ENCODE results near the gene PRR5L.
A peak's percentile ranks its signal among the peaks of the same experiment; 100 is the strongest.

Gene PRR5L

DNA sequence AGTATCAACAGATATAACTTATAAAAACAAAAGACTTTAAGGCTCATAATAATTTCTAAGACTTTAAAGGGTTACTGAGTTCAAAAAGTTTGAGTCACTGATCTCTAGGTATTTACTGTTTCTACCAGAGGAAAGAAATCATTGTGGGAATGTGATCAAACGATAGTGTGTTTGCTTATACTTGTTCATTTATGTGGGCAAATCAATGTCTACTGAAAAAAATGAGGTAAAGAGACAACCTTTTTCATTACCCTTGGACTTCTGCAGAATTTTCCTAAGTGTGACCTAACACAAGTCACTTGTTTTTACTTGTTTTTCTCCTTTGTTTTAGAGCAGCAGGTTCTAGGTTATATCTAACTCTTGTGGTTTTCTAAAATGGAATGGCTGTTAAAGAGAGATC lies 65.4 kb downstream of the PRR5L start:
- DNase-seq = no peak

DNA sequence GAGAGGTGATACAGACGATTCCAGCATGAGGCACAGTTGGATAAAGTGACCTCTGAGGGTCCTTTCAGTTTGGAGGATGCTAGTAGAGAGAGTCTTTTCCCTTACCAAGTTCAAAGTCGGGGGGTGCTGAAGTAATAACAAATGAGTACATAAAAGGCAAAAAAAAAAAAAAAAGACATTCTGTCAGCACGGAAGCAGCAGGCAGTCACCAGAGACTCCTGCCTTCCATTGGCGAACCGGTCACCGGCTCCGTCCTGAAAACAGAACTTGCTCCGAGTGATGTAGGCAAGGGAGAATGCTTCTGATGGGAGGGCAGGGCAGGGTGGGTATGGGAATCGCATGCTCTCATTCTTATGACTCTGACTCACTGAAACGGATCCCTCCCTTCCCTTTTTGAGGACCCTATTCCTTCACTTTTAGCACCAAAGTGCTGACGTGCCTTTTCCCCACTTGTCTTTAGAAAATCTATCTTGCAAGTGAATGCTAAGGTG lies 65.9 kb downstream of the PRR5L start:
- DNase-seq = peak; percentile 57

DNA sequence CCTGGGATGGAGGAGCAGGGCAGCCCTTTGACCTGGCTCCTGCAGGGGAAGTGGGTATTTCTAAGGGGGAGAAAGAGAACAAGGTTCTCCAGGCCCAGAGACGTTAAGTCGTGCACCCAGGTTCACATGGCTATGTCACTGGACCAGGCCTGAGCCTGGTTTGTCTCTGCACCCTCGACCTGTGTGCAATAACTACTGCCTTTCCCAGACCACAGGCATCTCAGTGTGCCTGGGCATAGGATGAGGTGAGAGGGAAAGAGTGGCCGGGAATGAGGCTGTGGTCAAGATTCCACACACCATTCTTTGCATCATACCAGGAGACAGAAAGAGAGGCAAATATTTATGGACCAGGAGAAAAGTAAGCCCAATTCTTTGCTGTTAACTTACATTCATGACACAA lies 66.8 kb downstream of the PRR5L start:
- DNase-seq = no peak

DNA sequence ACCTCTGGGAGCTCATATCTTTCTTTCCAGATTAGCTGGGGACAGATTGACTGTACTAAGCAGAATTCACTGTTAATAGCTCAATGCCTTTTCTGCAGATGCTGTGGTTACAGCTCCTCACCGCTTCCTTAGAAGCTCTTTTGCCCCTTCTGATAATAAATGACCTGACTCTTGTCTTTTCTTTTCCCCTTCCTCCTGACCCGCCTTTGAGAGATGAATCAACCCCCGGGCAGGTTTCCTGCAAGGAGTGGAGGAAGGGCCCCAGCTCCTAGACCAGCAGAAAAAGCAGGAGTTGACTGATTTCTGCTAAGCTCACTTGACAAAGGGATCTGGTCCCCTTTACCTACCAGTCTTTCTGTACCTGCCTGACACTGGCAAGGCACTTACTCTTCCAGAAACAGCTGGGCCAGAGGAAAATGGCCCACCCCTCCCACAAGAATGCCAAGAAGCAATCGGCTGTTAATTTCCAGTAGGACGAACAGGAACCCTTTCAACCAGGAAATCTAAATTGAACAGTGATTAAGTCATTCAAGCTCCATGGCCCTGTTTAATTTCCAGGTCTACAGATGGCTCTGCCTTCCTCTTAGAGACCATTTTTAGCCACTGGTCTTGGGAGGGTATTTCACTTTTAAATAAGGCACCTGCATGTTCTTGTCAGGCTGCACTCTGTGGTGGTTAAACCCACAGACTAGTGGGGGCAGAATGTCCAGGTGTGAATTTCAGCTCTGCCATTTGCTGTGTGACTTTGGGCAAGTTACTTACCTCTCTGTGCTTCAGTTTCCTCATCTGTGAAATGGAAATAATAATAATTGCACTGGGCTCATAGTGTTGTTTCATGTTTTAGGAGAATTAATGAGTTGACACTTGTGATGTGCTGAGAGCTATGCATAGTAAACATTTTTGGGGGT lies 67.5 kb downstream of the PRR5L start:
- DNase-seq = peak; percentile 63

DNA sequence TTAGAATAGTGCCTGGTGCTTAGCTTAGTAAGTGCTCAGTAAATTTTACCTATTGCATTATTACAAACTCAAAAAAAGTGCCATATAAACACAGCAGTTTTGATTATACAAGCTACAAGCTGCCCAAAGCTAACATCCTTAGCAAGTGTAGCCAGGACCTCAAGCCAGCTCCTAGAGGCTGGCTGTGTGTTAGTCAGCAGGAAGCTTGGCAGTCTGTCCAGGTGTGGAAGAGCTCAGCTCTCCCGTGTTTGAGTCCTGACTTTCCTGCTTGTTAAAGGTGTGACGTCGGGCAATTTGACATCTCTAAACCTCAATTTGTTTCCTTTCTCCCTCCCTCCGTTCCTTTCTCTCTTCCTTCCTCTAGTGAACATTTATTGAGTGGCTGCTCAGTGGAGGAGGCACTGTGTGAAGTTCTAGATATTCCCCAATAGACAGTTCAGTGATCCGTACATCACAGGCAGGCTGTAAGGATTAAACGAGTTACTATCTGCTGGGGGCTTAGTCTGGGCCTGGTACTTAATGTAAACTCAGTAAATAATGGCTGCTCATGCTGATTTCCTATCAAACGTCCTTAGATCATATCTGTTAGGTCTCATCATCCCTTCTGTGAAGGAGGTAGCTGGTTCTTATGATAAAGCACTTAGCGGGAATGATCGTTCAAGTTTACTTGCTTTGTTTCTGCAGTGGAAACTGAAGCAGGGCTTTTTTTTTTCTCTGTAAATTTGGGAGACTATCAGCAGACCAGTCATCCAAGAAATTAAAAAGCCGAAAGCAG lies 68.7 kb downstream of the PRR5L start:
- no peak for DNase-seq

DNA sequence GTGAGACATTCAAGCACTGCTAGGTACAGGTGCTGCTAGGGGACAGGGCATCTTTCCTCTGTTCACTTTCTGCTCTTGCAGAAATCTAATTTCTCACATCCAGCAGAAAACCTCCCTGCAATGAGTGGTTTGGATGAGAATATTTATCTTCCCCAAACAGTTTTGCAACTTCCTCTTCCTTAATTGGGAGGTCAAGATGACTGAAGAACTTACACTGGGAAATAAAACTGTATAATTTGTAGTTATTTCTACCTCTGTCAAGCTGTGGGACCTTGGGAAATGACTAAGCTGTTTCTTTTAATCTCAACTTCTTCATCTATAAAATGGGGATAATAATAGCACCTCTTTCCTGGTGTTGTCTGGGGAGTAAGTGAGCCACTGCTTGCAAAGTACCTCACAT lies 69.8 kb downstream of the PRR5L start:
- no peak for DNase-seq

DNA sequence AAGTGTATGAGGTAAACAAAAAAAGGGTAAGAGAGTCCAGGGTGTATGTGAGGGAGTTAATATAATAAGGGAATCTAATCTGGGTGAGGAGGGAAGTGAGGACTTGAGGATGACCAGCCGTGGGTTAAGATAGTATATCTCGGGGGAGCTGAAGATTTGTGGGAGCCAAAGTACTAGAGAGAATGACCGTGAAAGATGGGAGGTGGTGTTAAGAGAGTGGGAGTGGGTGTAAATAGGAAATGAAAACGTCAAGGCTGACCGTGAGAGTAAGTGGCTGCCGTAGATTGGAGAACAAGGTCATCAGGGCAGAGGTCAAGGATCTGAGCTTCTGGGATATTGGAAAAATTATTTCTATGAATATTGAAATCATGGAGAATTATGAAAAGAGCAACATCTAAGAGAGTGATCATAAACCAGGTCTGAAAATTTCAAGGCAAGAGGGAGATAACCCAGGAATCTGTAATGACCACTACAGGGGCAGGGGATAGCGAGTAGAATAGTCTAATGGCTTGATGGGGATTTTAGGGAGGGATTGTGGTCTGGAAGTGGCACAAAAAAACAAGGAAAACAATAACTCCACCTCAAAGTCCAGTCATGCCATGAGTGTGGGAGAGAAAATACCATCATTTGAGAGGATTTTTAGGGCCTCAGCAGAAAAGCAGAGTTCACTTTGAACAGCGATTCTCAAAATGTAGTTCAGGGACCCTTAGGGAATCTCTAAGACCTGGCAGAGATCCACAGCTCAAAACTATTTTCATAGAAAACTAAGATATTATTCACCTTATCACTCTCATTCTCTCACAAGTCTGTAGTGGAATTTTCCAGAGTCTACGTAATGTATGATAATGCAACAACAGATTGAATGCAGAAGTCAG lies 72.0 kb downstream of the PRR5L start:
- no peak for DNase-seq

DNA sequence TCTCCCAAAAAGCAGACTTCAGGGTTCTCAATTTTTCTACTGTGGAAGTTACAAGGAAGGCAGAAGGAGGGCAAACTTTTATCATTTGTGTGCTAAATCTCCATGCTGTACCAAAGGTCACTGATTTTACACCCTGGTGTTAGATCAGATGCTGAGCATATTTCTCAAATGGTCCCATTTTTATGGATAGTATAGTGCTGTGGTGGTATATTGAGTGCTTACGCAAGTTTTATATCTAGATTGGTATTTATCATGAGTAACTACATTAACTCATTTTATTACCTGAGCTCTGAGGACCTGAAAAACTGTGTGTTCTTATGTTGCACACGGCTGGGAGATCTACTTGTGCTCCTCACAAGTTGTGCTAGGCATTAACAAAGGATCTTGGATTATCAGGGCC lies 75.1 kb downstream of the PRR5L start:
- no peak for DNase-seq

DNA sequence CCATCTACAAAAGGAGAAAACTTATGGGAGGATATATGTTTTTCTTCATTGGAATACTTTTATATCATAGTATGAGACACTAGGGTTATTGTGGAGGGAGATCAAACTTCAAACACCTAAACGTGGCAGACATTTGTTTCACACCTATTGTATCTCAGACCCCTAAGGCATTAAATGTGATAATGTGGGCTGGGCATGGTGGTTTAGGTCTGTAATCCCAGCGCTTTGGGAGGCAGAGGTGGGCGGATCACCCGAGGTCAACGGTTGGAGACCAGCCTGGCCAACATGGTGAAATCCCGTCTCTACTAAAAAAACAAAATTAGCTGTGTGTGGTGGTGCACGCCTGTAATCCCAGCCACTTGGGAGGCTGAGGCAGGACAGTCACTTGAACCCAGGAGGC lies 75.5 kb downstream of the PRR5L start:
- DNase-seq = no peak

DNA sequence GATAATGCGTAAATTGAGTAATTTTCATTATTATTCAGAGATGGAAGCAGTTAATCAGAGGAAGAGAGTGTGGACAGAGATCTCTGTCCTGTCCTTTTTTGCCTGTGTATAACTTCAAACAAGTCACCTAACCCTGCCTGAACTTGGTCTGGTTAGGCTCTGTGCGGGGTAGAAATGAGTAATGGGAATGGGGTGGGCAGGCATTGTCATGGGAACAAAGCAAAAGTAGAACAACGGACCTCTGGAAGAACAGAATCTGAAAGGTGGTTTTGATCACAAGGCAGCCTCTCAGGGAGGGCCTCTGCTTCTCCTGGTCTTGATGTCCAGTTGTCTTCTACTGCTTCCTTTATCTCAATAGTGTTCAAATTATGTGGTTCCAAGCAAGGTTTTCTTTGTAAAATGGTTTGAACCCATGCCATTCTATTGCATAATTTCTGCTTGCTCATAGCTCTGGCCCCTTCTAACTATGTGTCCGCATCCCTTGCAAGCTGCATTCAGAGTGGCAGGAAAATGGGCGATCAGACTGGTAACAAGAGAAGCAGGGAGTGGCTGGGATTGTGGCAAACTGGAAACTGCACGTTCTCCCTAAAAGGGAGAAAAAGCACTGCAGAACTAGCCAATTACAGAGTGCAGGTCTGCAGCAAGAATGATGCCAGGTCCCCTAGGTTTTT lies 76.1 kb downstream of the PRR5L start:
- DNase-seq = no peak

DNA sequence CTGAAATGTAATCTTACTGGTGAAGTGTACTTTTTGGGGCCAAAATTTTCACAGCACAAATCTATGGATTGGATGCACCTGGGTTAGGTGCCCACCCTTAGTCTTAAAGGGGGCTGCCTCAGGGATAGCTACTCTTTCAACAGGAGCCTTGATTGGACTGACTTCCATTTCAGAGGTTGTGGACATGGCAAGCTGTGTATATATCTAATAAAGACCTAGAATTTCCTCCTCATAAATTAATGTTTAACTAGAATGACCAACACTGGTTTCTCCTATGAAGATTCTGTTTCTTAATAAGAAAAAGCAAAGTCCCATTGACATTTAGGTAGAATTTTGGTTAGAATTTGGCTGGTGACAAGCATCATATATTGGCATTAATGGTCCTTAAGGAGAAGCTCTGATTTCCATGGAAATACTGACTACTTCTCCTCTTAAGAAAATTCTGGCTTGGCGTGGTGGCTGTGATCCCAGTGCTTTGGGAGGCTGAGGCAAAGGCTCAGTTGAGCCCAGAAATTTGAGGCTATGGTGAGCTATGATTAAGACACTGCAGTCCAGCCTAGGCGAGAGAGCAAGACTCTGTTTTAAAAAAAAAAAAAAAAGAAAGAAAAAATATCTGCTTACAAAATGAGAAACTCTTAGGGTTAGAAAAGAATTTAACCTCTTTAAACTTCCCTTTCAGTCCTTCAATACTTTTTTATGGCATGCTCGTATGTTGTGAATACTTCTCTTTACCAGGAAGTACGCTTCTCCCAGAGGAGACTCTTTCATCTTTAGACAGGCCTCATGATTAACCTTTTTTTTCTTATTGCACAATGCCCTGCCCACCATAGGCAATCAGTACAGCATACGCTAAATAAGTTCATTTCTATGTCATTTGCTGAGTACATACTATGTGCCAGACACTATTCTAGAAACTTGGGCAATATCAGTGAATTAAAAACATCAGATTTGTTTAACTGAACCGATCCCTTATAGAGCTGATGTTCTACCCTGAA lies 77.2 kb downstream of the PRR5L start:
- no peak for DNase-seq

DNA sequence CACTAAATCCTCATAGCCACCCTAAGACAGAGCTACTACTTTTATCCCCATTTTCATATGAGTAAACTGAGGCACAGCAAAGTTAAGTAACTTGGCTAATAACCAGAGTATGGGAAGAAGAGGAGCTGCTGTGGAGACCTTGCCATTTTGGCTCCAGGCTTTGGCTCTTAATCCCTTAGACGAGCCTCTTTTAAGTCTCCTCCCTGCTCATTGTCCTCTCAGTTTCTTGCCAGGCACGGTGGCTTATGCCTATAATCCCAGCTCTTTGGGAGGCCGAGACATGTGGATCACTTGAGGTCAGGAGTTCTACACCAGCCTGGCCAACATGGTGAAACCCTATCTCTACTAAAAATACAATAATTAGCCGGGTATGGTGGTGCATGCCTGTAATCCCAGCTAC lies 78.6 kb downstream of the PRR5L start:
- DNase-seq = no peak

DNA sequence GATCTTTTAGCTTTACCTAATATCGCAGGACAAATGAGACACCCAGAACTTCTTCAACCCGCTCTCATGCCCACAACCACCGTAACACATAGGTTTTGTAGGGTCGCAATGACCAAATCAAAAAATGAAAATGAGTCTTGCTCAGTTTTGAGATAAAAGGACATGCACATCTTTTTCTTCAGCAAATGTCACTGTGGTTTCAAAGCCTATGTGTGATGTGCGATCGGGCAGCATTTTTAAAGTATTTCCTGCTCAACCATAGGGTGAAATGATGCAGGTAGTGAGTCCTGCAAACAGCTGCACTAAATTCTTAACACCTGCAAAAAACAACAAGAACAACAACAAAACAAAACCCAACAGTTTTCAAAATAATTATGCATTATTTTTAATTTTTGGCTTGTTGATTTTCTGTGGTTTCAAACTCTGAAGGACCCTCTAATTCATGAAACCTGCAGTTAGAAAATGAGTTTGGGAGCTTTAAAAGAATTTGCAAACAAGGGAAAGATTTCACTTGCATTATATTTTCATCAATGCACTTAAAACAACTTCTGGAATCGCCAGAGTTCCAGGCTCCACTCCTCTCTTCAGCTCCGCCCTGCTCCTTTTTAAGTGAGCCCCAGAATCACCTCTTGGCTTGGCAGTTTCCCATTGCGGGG lies 79.4 kb downstream of the PRR5L start:
- no peak for DNase-seq

DNA sequence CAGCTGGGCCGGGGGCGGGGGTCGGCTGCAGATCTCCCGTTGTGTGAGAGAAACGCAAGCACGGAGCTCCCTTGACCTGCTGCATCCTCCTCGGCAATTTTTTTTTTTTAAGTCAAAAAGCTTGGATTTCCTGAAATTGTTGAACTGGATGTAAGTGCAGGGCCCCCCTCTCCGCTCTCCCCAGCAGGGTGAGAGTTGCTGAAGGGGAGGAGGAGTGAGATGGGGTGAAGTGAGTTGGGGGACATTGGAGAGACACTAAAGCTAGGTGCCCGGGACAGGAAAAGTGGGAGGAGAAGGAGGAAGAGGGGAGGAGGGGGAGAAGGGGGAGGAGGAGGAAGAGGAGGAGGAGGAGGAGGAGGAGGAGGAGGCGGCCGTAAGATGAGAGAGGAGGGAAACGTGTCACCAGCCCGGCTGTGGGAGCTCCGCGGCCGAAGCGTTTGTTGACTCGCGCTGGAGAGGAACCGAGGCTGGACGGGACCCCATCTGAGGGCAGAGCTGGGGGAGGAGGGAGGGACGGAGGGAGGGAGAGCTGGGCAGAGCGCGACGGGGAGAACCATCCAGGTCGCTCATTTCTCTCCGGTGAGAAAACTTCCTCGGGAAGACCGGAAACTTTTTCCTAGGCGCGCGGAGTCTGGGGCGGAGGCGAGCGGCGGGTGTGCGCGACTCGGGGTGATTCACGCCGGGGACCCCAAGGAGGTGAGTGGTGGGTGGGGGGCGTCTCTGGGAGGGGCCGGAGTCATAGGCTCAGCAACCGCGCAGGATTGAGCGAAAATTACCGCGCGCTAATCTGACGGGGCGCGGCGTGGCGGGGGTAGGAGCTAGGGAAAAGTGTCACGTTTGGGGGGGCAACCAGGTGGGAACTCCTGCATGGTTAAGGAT lies 80.2 kb downstream of the PRR5L start:
- peak; percentile 72 for DNase-seq

DNA sequence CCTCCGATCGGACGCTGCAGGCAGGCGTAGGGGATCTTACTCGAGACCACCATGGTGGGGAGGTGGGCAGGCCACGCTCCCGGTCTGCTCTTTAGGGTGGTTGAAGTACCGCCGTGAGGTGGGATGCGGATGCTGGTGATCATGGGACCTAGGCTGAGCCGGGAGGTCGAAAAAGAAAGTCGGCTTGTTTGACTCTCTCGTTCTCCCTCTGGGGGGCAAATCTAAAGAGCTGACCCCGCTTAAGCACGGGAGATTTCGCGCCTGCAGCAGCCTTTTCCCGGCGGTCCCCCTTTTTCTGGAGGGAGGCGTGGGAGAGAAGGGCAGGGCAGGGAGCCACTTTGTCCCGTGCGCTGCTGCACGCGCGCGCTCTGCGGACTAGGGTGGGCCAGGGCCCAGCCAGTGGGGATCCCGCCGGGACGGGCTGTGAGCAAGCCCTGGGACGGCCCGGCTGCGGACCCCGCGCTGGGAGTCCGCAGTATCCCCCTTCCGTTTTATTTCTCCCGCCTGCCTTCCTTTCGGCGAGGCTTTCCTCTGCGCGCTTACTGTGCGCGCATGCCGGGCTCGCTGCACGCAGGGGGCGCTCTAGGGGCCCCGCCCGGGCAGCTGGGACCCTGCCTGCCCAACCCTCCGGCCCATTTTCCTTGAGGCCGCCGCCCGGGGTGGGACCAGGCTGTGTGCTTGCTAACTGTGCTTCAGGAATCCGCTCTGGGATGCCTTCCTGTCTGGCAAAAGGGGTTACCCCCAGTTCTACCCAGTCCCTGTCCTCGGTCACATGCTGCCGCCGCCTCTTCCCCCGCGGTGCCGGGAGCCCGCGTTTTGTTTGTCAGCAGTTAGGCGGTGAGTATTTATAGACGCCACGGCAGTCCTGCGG lies 81.0 kb downstream of the PRR5L start:
- DNase-seq = peak; percentile 81

DNA sequence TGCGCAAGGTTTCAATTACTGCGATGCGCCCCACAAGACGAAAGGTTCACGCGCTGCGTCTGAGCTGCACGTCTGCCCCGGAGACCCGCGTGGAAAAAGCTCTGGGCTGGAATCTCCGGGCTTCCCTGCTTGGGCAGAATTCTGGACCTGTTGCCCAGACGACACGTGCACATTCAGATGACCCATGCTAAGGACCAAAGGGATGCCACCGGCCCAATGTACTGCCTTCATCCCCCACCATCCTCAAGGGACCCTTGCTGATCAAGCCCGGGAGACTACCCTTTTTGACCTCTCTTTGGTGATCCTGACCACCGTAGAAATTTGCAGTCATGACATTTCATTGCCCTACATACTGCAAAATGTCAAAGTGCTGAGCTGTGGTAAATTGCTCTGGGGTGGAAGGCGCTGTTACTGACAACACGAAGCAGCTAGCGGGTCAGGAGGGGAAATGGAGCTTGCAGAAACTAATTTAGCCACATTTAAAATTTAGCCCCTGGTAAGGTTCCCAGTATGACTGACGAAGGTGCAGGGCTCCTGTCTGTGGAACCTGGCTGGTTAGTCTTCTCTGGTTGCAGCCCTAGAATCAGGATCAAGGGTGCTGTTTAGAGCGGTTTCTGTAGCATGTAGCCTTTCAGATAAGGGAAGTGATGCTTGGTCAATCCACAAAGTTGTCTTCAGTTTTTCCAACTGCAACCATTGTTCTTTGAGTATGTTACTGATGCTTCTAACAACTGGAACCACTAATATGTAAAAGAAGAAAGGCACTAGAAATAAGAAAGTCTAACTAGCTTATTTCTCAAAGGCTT lies 81.9 kb downstream of the PRR5L start:
- DNase-seq = no peak

DNA sequence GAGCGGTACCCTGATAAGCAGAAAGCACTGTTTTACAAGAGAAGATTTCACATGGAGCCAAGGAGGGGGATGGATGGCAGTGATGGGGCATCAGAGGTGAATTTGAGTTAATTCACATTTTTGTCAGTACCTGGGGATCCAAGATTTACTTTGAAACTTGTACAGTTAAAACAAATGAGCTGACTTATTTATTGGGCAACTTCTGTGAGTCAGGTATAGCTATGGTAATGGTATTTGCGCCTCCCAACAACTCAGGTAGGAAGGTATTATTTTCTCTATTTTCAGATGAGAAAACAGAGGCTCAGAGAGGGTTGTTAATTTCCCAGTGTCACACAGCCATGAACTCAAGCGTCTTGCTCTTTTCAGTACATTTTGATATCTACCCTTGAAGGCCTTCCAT lies 83.6 kb downstream of the PRR5L start:
- DNase-seq = no peak
